Fibroblast of lung (primary cell): ENCODE results near the gene MNAT1. TPM values are rescaled to one million over a fixed set of nuclear protein-coding genes. Genes with fewer than 3 reads are reported as not detected.

ENCODE experiments used
- DNase-seq, 2 donors: peaks; one replicate each; pipeline versions ENCODE4 v3.0.0 to v3.0.0-alpha.2; 2010; ENCODE audit warnings: low read depth in 2 of 2
- H2AFZ ChIP-seq: 2 replicates; pipeline ENCODE4 v1.5.1; 2012; ENCODE audit warnings: low read length, control low read depth, inconsistent platforms
- H3K27ac ChIP-seq: 2 replicates; pipeline ENCODE4 v1.5.1; 2011; ENCODE audit warnings: low read length, control low read depth; ENCODE audit not compliant: insufficient read depth
- H3K27me3 ChIP-seq: 2 replicates; pipeline ENCODE4 v1.5.1; 2011; ENCODE audit warnings: mild to moderate bottlenecking, low read length; ENCODE audit not compliant: control insufficient read depth, insufficient read depth
- H3K36me3 ChIP-seq: 2 replicates; pipeline ENCODE4 v1.5.1; 2011; ENCODE audit warnings: low read length; ENCODE audit not compliant: control insufficient read depth, insufficient read depth
- H3K4me1 ChIP-seq: 2 replicates; pipeline ENCODE4 v1.5.1; 2011; ENCODE audit warnings: low read length; ENCODE audit not compliant: control insufficient read depth, insufficient read depth; ENCODE audit errors: extremely low read depth
- H3K4me2 ChIP-seq: 2 replicates; pipeline ENCODE4 v1.5.1; 2011; ENCODE audit warnings: low read length, control low read depth; ENCODE audit not compliant: insufficient read depth; ENCODE audit errors: extremely low read depth
- H3K4me3 ChIP-seq, 4 experiments: fragments of 200-600 bp in 1 of 4; sonication (generic) in 1 of 4; replicated peaks in 1 of 4; 2 replicates each; pipeline ENCODE4 v1.5.1; 2011 to 2016; ENCODE audit warnings: low read length in 4 of 4, low read depth in 3 of 4, mild to moderate bottlenecking in 3 of 4, control low read depth in 2 of 4, inconsistent platforms in 1 of 4, mixed read lengths in 1 of 4; ENCODE audit not compliant: insufficient read depth in 1 of 4; ENCODE audit errors: control extremely low read depth in 1 of 4
- H3K79me2 ChIP-seq: 2 replicates; pipeline ENCODE4 v1.5.1; 2012; ENCODE audit warnings: mild to moderate bottlenecking, low read length, inconsistent platforms; ENCODE audit not compliant: control insufficient read depth, insufficient read depth
- H3K9ac ChIP-seq: 2 replicates; pipeline ENCODE4 v1.5.1; 2011; ENCODE audit warnings: mild to moderate bottlenecking, low read length, control low read depth; ENCODE audit not compliant: insufficient read depth
- H3K9me3 ChIP-seq: 2 replicates; pipeline ENCODE4 v1.5.1; 2012; ENCODE audit warnings: low read depth, low read length; ENCODE audit not compliant: control insufficient read depth, insufficient read depth
- H4K20me1 ChIP-seq: 2 replicates; pipeline ENCODE4 v1.5.1; 2011; ENCODE audit warnings: low read length; ENCODE audit not compliant: control insufficient read depth, insufficient read depth; ENCODE audit errors: extremely low read depth
- EZH2 ChIP-seq: IDR thresholded peaks from 2 replicates; pipeline ENCODE4 v1.5.1; 2012; ENCODE audit warnings: low read length, control low read depth, mild to moderate bottlenecking; ENCODE audit errors: missing control alignments
- polyA plus RNA-seq, 2 donors: library from polyadenylated mRNA; depleted of rRNA in 1 of 2; stranded (reverse) in 1 of 2; unstranded in 1 of 2; fragments of >200 nt; gene quantifications; 2 replicates each; pipeline ENCODE4 v1.2.1, GENCODE V29; 2011 to 2012; ENCODE audit warnings: missing spikeins in 1 of 2
- total RNA-seq: library from RNA; depleted of rRNA; stranded (reverse); fragments of >200 nt; gene quantifications from 2 replicates; pipeline ENCODE4 v1.2.1, GENCODE V29; 2014
- TF ChIP-seq, protein P1 (sequence below), 2 donors: IDR thresholded peaks in 1 of 2; conservative IDR thresholded peaks in 1 of 2; 1 replicate in 1 of 2; 2 replicates in 1 of 2; pipeline ENCODE4 v1.5.1; 2011 to 2012; ENCODE audit warnings: low read length in 2 of 2, control low read depth in 1 of 2, inconsistent platforms in 1 of 2, low read depth in 1 of 2, mild to moderate bottlenecking in 1 of 2

MNAT1 gene
- total and polyA plus RNA-seq, 2 donors (not counting 1 experiment from before 2014, with no cell fraction given): 48.2 to 58.5 TPM

DNA sequence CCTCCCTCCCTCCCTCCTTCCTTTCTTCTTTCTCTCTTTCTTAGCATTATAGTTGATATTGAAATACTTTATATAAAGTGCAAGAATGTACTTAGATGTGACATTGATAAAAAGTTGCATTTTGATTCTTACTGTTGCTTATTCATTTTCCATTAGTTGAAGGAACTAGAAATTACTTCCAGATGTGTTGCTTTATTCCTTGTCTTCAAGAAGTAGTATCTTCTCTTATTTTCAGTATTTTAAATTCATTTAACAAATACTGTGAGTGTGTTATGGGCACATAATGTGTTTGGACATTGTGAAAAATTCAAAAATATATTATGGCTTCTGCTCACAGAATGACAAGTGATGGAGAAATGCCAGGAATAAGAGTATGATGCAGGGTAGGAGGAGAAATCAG, 200.8 kb downstream of the MNAT1 start:
- no peaks in the 10 kb centered on the region for H3K9me3 ChIP-seq
- no peak for DNase-seq

DNA sequence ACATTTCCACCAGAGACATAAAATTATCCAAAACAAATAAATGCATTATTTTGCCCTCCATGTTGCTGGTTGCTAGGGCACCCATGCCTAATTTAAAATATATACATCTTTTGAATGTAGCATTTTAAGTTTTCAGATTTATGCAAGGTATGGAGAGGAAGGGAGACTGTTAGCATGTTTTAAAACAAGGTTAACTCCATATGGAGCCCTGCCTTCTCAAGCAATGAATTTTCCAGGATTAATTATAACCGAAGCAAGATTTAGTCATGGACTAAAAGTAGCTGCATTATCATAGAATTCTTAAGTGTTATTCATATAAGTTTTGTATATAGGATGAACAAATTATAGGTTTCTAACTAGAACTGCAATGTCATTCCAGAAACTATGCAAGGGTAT, 209.1 kb downstream of the MNAT1 start:
- no peak for TF ChIP-seq EZH2
- TF ChIP-seq, protein P1, sequence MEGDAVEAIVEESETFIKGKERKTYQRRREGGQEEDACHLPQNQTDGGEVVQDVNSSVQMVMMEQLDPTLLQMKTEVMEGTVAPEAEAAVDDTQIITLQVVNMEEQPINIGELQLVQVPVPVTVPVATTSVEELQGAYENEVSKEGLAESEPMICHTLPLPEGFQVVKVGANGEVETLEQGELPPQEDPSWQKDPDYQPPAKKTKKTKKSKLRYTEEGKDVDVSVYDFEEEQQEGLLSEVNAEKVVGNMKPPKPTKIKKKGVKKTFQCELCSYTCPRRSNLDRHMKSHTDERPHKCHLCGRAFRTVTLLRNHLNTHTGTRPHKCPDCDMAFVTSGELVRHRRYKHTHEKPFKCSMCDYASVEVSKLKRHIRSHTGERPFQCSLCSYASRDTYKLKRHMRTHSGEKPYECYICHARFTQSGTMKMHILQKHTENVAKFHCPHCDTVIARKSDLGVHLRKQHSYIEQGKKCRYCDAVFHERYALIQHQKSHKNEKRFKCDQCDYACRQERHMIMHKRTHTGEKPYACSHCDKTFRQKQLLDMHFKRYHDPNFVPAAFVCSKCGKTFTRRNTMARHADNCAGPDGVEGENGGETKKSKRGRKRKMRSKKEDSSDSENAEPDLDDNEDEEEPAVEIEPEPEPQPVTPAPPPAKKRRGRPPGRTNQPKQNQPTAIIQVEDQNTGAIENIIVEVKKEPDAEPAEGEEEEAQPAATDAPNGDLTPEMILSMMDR (conservative IDR thresholded peaks at IDR 0.05 in 1 of 2, IDR thresholded peaks at IDR 0.05 in 1 of 2; ENCODE audit: low read depth in 1 of 2, low read length in 2 of 2): no peak
- DNase-seq: no peak
- H3K4me3 ChIP-seq: no peak overlapping the region
- no peaks in the 10 kb centered on the region for H3K79me2 ChIP-seq
- H3K36me3 ChIP-seq: no peaks in the 10 kb centered on the region
- H3K27me3 ChIP-seq: no peaks in the 10 kb centered on the region
- H2AFZ ChIP-seq: no peak overlapping the region
- no peak overlapping the region for H3K27ac ChIP-seq
- H3K4me2 ChIP-seq: no peak overlapping the region
- no peaks in the 10 kb centered on the region for H4K20me1 ChIP-seq
- H3K4me1 ChIP-seq: no peaks in the 10 kb centered on the region
- H3K9ac ChIP-seq: no peak overlapping the region
- H3K9me3 ChIP-seq: no peaks in the 10 kb centered on the region

More for the DNA sequence above, 200.8 kb downstream of the MNAT1 start:
- Histone ChIP-seq H3K4me2 (no peak overlapping the region), H3K4me3 (no peak overlapping the region), H3K4me1 (no peaks in the 10 kb centered on the region), H2AFZ (no peak overlapping the region), H3K79me2 (no peaks in the 10 kb centered on the region), H3K9ac (no peak overlapping the region), H3K27ac (no peak overlapping the region), H4K20me1 (no peaks in the 10 kb centered on the region), H3K36me3 (no peaks in the 10 kb centered on the region), H3K27me3 (no peaks in the 10 kb centered on the region)
- TF ChIP-seq, protein P1 (conservative IDR thresholded peaks at IDR 0.05 in 1 of 2, IDR thresholded peaks at IDR 0.05 in 1 of 2; ENCODE audit: low read depth in 1 of 2, low read length in 2 of 2): no peak
- TF ChIP-seq EZH2: no peak

DNA sequence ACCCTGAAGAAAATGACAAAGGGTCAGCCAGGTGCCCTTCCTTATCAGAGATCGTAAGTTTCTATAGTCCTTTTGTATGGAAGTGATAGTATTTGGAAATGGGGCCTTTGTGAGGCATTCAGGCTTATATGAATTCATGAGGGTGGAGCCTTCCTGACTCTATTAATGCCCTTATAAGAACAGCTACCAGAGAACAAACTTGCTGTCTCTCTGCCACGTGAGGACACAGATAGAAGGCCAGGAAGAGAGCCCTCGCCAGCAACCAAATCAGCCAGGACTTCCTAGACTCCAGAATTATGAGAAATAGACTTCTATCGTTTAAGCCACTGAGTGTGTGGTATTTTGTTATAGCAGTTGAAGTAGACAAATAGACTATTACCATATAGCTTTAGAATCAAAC, 209.6 kb downstream of the MNAT1 start:
- Histone ChIP-seq H3K4me1 (no peaks in the 10 kb centered on the region), H3K4me2 (no peak overlapping the region), H3K9me3 (no peaks in the 10 kb centered on the region), H3K27ac (no peak overlapping the region), H3K27me3 (no peaks in the 10 kb centered on the region), H4K20me1 (no peaks in the 10 kb centered on the region), H3K4me3 (no peak overlapping the region), H3K79me2 (no peaks in the 10 kb centered on the region), H3K36me3 (no peaks in the 10 kb centered on the region), H3K9ac (no peak overlapping the region), H2AFZ (no peak overlapping the region)
- peak in 1 of 2 donors; percentile 42 for DNase-seq
- no peak for TF ChIP-seq EZH2
- TF ChIP-seq, protein P1 (conservative IDR thresholded peaks at IDR 0.05 in 1 of 2, IDR thresholded peaks at IDR 0.05 in 1 of 2; ENCODE audit: low read depth in 1 of 2, low read length in 2 of 2): no peak
